GM18526 (cell line): ENCODE data around the gene CARD18.

Source experiments
- POLR2A ChIP-seq: IDR thresholded peaks from 3 replicates; pipeline ENCODE4 v1.6.1; 2011; ENCODE audit not compliant: insufficient read length; ENCODE audit errors: extremely low read depth

The CARD18 gene

GRCh38 chr11:105106140-105106539 is 33.4 kb downstream of the CARD18 start:
- no peak for TF ChIP-seq POLR2A

- no peak for TF ChIP-seq POLR2A
Measured at GRCh38 chr11:105104292-105104691, 35.3 kb downstream of the CARD18 start.

GRCh38 chr11:105103336-105103735 is 36.2 kb downstream of the CARD18 start:
- no peak for TF ChIP-seq POLR2A

GRCh38 chr11:105100981-105101630 is 38.5 kb downstream of the CARD18 start:
- no peak for TF ChIP-seq POLR2A

GRCh38 chr11:105100206-105100605 is 39.4 kb downstream of the CARD18 start:
- no peak for TF ChIP-seq POLR2A

GRCh38 chr11:105092256-105093239 is 47.0 kb downstream of the CARD18 start:
- TF ChIP-seq POLR2A, result no peak
